Keratinocyte (primary cell): Measurements from ENCODE around the gene ATG14. TPM values are rescaled to one million over a fixed set of nuclear protein-coding genes. Genes with fewer than 3 reads are reported as not detected.

Experiments used
- DNase-seq: peaks from one replicate; pipeline ENCODE4 v3.0.0-alpha.2; 2011; ENCODE audit warnings: low read depth, missing footprints, low spot score
- FAIRE-seq: peaks from 2 replicates; lab custom pipeline; 2011; peaks lifted over from hg19 to GRCh38; lab: Jason Lieb, UNC
- H2AFZ ChIP-seq: 2 replicates; pipeline ENCODE4 v1.6.0; 2012; ENCODE audit warnings: low read length, control low read depth, inconsistent platforms; ENCODE audit not compliant: control insufficient read depth
- H3K27ac ChIP-seq: 2 replicates; pipeline ENCODE4 v1.5.1; 2011; ENCODE audit warnings: low read length; ENCODE audit not compliant: control insufficient read depth, insufficient read depth
- H3K27me3 ChIP-seq: 3 replicates; pipeline ENCODE4 v1.6.0; 2011; ENCODE audit warnings: low read length; ENCODE audit not compliant: control insufficient read depth, insufficient read depth; ENCODE audit errors: extremely low read depth
- H3K36me3 ChIP-seq, 2 experiments: 2 replicates in 1 of 2; 3 replicates in 1 of 2; pipeline ENCODE4 v1.5.1; 2011; ENCODE audit warnings: low read length in 2 of 2, mild to moderate bottlenecking in 1 of 2; ENCODE audit not compliant: control insufficient read depth in 2 of 2, insufficient read depth in 2 of 2; ENCODE audit errors: extremely low read depth in 1 of 2
- H3K4me1 ChIP-seq: 3 replicates; pipeline ENCODE4 v1.5.1; 2011; ENCODE audit warnings: low read length; ENCODE audit not compliant: control insufficient read depth, insufficient read depth; ENCODE audit errors: extremely low read depth
- H3K4me2 ChIP-seq: 3 replicates; pipeline ENCODE4 v1.6.0; 2011; ENCODE audit warnings: low read depth, low read length; ENCODE audit not compliant: control insufficient read depth, insufficient read depth; ENCODE audit errors: extremely low read depth
- H3K4me3 ChIP-seq, 3 experiments: fragments of 200-600 bp in 1 of 3; sonication (generic) in 1 of 3; 2 replicates in 2 of 3; 3 replicates in 1 of 3; pipeline ENCODE4 v1.5.1; 2011 to 2016; ENCODE audit warnings: low read length in 3 of 3, mild to moderate bottlenecking in 3 of 3, control low read depth in 2 of 3, inconsistent platforms in 1 of 3, low read depth in 1 of 3, mixed read lengths in 1 of 3, mixed run types in 1 of 3, moderate library complexity in 1 of 3; ENCODE audit not compliant: control insufficient read depth in 2 of 3, insufficient read depth in 2 of 3; ENCODE audit errors: extremely low read depth in 1 of 3
- H3K79me2 ChIP-seq: 2 replicates; pipeline ENCODE4 v1.6.0; 2012; ENCODE audit warnings: low read length; ENCODE audit not compliant: control insufficient read depth, insufficient read depth
- H3K9ac ChIP-seq: 3 replicates; pipeline ENCODE4 v1.6.0; 2011; ENCODE audit warnings: low read length; ENCODE audit not compliant: control insufficient read depth, insufficient read depth; ENCODE audit errors: extremely low read depth
- H3K9me1 ChIP-seq: 3 replicates; pipeline ENCODE4 v1.6.0; 2011; ENCODE audit warnings: low read length; ENCODE audit not compliant: control insufficient read depth, insufficient read depth; ENCODE audit errors: extremely low read depth
- H3K9me3 ChIP-seq: 2 replicates; pipeline ENCODE4 v1.5.1; 2012; ENCODE audit warnings: low read depth, low read length; ENCODE audit not compliant: control insufficient read depth
- H4K20me1 ChIP-seq: 3 replicates; pipeline ENCODE4 v1.6.0; 2011; ENCODE audit warnings: low read length; ENCODE audit not compliant: control insufficient read depth, insufficient read depth; ENCODE audit errors: extremely low read depth
- CTCF ChIP-seq, 3 experiments: IDR thresholded peaks in 1 of 3; conservative IDR thresholded peaks in 1 of 3; optimal IDR thresholded peaks in 1 of 3; 2 replicates in 2 of 3; 3 replicates in 1 of 3; pipeline versions ENCODE3 to v1.5.1; 2011; ENCODE audit warnings: low read length in 3 of 3, mild to moderate bottlenecking in 3 of 3, moderate library complexity in 2 of 3, control low read depth in 1 of 3, inconsistent platforms in 1 of 3; ENCODE audit not compliant: insufficient read depth in 2 of 3; ENCODE audit errors: extremely low read depth in 1 of 3
- EZH2 ChIP-seq: IDR thresholded peaks from one replicate; pipeline ENCODE4 v1.6.1; 2012; ENCODE audit warnings: inconsistent platforms, mild to moderate bottlenecking, low read length, moderate library complexity
- dilution Hi-C: fragments of 300-500 bp; cut with MboI; formaldehyde crosslinking; loops from one replicate; pipeline ENCODE4 v1.7.0; 2020; ENCODE audit warnings: low sequenced_read_pairs; ENCODE audit not compliant: extremely low pct_ligation_motif_present
- polyA plus RNA-seq, 5 experiments: library from polyadenylated mRNA; depleted of rRNA in 3 of 5; stranded (reverse) in 3 of 5; stranded (forward) in 1 of 5; unstranded in 1 of 5; fragments of >200 nt; gene quantifications; 1 replicate in 1 of 5; 2 replicates in 3 of 5; 3 replicates in 1 of 5; pipeline versions ENCODE4 v1.2.1 to v1.2.3, GENCODE V29; 2011 to 2012; ENCODE audit warnings: missing spikeins in 2 of 5, low read depth in 1 of 5, low replicate concordance in 1 of 5

Gene ATG14
- polyA plus RNA-seq, 1 donor (not counting 4 experiments of a cell fraction or from before 2014, with no cell fraction given): 7.0 TPM

GRCh38 chr14:55373784-55374705 lies 37.6 kb downstream of the ATG14 start:
- H3K27me3 ChIP-seq: no peaks in the 10 kb centered on the region
- no peaks in the 10 kb centered on the region for H3K79me2 ChIP-seq
- H3K4me1 ChIP-seq: peaks cover 10% of the 10 kb centered on the region
- H3K36me3 ChIP-seq: peaks cover 5 to 14% of the 10 kb centered on the region in 2 experiments
- dilution Hi-C loops: no loop called here
- no peak overlapping the region for H3K27ac ChIP-seq
- H4K20me1 ChIP-seq: no peaks in the 10 kb centered on the region
- H2AFZ ChIP-seq: no peak overlapping the region
- TF ChIP-seq CTCF (optimal IDR thresholded peaks at IDR 0.05 in 1 of 3, IDR thresholded peaks at IDR 0.05 in 1 of 3, conservative IDR thresholded peaks at IDR 0.05 in 1 of 3; ENCODE audit: extremely low read depth in 1 of 3, insufficient read depth in 2 of 3, low read length in 3 of 3): no peak
- no peak for TF ChIP-seq EZH2
- H3K9ac ChIP-seq: no peak overlapping the region
- no peak overlapping the region for H3K4me3 ChIP-seq
- no peaks in the 10 kb centered on the region for H3K9me3 ChIP-seq
- no peak overlapping the region for H3K4me2 ChIP-seq
- H3K9me1 ChIP-seq: no peaks in the 10 kb centered on the region
- FAIRE-seq: no peak
- DNase-seq: no peak

- H3K9me3 ChIP-seq: no peaks in the 10 kb centered on the region
- no peaks in the 10 kb centered on the region for H3K27me3 ChIP-seq
- H3K27ac ChIP-seq: no peak overlapping the region
- H3K36me3 ChIP-seq: peaks cover 6 to 15% of the 10 kb centered on the region in 2 experiments
- FAIRE-seq (no peak), DNase-seq (no peak)
- no peak overlapping the region for H2AFZ ChIP-seq
- H3K9ac ChIP-seq: no peak overlapping the region
- no peaks in the 10 kb centered on the region for H3K9me1 ChIP-seq
- H3K4me1 ChIP-seq: peaks cover 10% of the 10 kb centered on the region
- H3K4me3 ChIP-seq: no peak overlapping the region
- no peaks in the 10 kb centered on the region for H3K79me2 ChIP-seq
- H3K4me2 ChIP-seq: no peak overlapping the region
- H4K20me1 ChIP-seq: no peaks in the 10 kb centered on the region
- no peak for TF ChIP-seq EZH2
- TF ChIP-seq CTCF (optimal IDR thresholded peaks at IDR 0.05 in 1 of 3, IDR thresholded peaks at IDR 0.05 in 1 of 3, conservative IDR thresholded peaks at IDR 0.05 in 1 of 3; ENCODE audit: extremely low read depth in 1 of 3, insufficient read depth in 2 of 3, low read length in 3 of 3): no peak
- dilution Hi-C loops: no loop called here
Observed at GRCh38 chr14:55372825-55373224, 38.8 kb downstream of the ATG14 start.
